ENCODE results near the gene TMEM59L.
A peak's percentile ranks its signal among the peaks of the same experiment; 100 is the strongest.
"Not testable (repeated sequence)": the region's sequence is repeated elsewhere in the genome, so short reads cannot be mapped to it uniquely, and the experiment has no call there.

The TMEM59L gene

DNA sequence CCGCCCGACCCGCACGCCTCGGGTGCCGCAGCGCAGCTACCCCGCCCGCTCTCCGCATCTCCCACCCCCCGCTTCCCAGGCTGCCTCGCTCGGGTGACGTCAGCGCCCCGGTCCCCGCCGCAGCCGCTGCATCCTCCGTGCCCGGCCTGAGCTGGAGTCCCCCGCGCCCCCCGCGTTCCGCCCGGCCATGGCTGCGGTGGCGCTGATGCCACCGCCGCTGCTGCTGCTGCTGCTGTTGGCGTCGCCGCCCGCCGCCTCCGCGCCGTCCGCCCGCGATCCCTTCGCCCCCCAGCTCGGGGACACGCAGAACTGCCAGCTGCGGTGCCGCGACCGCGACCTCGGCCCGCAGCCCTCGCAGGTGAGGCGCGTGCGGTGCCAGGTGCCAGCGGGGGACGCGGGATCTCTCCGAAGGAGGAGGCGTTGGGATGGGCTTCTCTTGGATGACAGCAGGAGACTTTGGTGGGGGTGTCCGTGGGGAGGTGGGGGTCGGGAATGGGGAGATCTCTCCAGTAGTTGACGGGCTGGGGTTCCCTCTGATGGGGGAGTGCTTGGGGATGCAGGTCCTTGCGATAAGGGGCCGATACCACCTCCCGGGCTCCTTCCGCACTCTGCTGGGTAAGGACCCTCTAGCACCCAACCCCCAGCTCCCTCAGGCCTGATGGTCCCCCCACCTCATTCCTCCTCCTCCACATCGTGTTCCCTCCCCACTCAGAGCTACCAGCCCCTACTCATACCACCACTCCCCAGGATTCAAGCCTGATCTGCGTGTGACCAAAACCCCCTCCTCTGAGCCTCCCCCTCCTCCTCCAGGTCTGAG is at the start of gene TMEM59L:
TSS of gene TMEM59L (plus strand) at position 99 of the 817 bp plus-strand sequence. CDS start at position 188, 89 bp downstream.
- no peak for DNase-seq

DNA sequence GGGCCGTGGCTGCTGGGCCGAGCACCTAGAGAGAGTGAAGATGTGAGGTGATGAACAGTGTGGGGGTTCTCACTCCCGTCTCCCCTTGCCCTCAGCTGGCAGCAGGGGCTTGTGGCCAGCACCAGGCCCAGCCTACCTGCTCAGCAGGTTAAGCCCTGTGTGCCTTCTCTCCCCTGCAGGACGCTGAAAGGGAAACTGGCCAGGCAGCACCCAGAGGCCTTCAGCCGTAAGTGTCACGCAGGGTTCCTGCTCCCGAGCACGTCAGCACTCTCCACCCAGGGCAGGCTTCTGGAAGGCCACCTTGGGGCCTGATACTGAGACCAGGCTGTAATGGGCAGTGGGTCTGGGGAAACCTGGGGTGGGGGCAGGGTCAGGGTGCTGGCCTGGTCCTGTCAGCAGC is 45.7 kb upstream of the TMEM59L start:
- DNase-seq: no peak

DNA sequence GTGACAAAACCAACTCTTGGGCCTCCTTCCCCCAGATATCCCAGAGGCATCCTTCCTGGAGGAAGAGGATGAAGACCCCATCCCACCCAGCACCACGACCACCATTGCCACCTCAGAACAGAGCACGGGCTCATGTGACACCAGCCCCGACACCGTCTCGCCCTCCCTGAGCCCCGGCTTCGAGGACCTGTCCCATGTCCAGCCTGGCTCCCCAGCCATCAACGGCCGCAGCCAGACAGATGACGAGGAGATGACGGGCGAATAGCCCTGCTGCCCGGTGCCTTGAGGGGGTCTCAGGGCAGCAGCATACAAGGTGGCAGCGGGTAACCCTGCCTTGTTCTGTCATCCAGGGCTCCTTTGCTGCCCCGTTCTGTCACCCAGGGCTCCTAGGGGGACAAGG is 44.3 kb upstream of the TMEM59L start:
- no peak for DNase-seq

- peak; percentile 96 for DNase-seq
Measured at GRCh38 chr19:18571564-18572344, 40.9 kb upstream of the TMEM59L start, which contains the start of gene UBA52. TSS of gene UBA52 (plus strand) at chr19:18571857. CDS start at chr19:18573301, 1,444 bp downstream.

DNA sequence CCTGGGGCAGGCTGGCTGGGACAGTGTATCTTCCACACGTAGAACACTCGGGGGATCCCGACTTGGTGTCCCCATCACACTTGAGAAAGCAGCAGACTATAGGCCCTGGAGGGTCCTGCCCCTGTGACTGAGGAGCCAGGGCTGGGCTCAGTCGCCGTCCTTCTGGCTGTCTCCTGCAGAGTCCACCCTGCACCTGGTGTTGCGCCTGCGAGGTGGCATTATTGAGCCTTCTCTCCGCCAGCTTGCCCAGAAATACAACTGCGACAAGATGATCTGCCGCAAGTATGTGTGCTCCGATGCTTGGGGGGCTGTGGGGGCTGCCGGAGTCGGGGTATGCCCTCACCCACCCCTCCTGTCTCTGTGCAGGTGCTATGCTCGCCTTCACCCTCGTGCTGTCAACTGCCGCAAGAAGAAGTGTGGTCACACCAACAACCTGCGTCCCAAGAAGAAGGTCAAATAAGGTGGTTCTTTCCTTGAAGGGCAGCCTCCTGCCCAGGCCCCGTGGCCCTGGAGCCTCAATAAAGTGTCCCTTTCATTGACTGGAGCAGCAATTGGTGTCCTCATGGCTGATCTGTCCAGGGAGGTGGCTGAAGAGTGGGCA is 37.9 kb upstream of the TMEM59L start:
- no peak for DNase-seq

- DNase-seq: no peak
Measured at GRCh38 chr19:18576383-18576782, 36.3 kb upstream of the TMEM59L start.

DNA sequence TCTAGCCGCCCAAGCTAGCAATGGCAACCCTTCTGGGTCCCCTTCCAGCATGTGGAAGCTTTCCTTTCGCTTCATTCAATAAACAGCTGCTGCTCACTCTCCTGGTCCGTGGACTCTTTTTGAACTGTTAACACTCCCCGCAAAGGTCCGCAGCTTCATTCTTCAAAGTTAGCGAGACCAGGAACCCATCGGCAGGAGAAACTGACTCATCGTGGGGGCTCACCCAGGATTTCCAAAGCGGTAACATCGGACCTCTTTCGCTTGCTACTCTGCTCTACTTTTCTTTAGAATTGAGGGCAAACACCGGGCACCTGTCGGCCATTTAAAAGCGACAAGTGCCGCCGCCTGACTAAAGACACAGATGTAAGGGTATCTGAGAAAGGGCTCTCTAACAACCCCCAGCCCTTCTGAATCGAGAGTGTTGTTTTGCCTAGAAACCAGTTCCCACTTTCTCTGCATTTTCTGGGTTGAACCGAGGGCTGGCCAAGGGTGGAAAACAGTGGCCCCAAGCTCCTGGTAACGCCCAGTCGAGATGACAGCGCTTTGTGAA is 35.2 kb upstream of the TMEM59L start:
- DNase-seq: no peak

DNA sequence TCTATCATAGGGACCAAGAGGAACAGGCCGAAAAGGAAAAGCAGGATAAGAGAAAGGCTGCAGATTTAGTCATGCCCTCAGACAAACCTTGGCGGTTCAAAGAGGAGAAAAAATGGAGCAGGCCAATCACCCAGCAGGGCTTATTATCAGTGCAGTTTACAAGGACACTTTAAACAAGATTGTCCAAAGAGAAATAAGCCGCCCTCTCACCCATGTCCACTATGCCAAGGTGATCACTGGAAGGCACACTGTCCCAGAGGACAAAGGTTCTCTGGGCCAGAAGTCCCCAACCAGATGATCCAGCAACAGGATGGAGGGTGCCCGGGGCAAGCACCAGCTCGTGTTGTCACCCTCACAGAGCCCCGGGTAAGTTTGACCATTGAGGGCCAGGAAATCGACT is 32.4 kb upstream of the TMEM59L start:
- no peak for DNase-seq

DNA sequence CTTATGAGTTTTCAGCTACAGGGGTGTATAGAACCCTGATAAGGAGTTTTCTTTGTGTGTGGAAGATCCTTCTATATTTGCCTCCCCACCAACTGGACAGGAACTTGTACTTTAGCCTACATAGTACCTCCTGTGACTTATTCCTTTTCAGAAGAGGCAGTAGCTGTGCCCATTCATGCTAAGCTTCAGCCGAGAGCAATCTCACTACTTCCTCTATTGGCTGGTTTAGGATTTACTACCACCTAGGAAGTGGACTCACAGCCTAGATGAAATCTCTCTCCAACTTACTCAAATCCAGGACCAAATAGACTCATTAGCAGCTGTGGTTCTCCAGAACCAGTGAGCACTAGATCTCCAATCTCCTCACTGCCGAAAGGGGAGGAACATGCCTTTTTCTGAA is 26.4 kb upstream of the TMEM59L start:
- DNase-seq: no peak

DNA sequence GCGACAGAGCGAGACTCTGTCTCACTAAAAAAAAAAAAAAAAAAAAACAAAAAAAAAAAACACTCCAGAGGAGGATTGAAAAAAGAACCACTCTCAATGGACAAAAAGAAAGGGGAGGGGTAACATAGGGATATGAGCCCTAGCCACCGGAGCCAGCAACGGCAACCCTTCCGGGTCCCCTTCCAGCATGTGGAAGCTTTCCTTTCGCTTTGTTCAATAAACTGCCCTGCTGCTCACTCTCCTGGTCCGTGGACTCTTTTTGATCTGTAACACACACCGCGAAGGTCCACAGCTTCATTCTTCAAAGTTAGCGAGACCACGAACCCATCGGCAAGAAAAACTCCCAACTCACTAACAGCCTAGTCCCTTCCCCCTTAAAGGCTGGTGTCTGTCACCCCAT is 25.1 kb upstream of the TMEM59L start:
- no peak for DNase-seq

GRCh38 chr19:18587962-18588610 is 24.6 kb upstream of the TMEM59L start:
- no peak for DNase-seq

- DNase-seq: peak; percentile 78
Measured at GRCh38 chr19:18588611-18589379, 23.9 kb upstream of the TMEM59L start, which contains the start of gene REX1BD. TSS of gene REX1BD (plus strand) at chr19:18588798. CDS start at chr19:18588802, 4 bp downstream.

- DNase-seq: peak; percentile 93
Measured at GRCh38 chr19:18589380-18590272, 23.0 kb upstream of the TMEM59L start.

DNA sequence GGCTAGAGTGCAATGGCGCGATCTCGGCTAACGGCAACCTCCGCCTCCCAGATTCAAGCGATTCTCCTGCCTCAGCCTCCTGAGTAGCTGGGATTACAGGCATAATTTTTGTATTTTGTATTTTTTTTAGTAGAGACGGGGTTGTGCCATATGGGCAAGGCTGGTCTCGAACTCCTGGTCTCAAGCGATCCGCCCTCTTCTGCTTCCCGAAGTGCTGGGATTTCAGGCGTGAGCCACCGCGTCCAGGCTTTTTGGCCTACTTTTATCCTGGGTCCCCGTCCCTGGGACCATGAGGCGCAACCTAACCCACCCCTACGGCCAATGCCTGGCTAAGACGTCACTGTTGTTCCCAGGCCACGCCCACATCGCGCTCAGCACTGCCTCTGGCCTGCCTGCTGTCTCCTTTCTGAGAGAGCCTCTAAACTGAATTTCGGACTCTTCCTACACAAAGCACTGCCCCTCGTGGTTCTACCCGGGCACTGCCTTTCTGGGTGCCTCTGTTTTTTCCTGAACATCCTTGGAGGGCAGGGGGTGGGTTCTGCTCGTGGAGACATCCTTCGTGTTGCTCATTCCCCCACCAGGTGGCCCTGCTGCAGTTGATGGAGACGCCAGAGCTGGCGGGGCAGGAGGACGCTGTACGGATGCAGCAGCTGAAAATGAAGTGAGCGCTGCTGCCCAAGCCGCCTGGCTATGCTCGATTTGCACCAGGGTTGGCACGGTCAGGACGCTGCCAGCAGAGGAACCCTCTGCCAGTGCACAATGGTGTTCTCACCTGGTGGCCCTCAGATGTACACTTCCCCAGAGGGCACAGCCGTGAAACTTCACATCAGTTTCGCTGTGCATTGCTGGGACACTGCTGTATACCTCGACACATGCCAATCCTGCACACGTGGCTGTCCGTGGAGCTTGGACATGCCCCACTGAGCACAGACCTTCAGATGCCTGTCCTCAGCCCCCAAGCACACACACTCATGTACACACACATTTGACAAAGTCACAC is 22.1 kb upstream of the TMEM59L start:
- peak; percentile 99 for DNase-seq

GRCh38 chr19:18591735-18592385 is 20.8 kb upstream of the TMEM59L start:
- DNase-seq: peak; percentile 28

DNA sequence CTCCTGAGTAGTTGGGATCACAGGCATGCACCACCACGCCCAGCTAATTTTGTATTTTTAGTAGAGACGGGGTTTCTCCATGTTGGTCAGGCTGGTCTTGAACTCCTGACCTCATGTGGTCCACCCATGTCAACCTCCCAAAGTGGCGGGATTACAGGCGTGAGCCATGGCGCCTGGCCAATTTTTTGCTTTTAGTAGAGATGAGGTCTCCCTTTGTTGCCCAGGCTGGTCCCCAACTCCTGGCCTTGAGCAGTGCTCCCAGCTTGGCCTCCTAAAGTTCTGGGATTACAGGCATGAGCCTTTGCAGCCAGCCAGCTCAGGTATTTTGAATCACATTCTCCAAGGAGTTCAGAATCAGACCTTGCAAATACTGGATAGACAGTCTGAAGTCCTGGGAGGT is 19.9 kb upstream of the TMEM59L start:
- DNase-seq: not testable (repeated sequence)

DNA sequence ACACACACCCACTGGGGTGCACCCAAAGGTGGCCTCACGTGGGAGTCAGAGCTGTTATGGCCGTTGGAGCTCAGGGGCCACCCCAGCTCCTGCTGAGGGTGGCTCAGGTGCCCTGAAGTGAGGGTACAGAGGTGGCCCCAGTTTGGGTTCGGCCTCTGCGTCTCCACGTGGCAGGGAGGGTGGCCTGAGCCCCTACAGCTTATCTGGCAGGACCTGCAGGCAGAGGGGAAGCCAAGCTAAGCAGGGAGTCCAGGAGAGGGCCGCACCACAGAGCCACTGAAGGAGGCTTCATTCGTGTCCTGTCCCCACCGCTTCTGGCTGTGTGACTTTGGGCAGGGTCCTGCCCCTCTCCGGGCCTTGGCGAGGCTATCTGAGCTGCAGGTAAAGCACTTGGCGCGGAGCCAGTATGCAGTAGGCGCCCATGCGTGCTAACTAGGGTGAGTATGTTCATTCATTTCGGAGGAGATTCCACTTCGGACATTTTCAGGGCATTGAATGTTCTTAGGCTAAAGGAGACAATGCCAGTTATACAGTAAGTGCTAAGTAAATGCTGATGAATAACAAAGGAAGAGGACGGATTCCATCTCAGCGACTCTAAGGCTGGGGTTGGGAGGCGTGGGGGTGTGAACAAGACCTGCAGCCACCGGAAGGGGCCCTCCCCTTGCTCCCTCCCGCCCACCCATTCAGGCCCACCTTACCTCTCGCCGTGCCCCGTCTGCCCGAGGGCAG is 19.1 kb upstream of the TMEM59L start:
- DNase-seq: no peak
